Uterus (tissue), 2 donors: ENCODE results near the gene GIPC2.

Source experiments
- POLR2A ChIP-seq, 2 donors: fragments of 450-650 bp; IDR thresholded peaks; one replicate each; pipeline ENCODE4 v1.6.1; 2016; ENCODE audit warnings: antibody characterized with exemption in 2 of 2, mild to moderate bottlenecking in 1 of 2, moderate library complexity in 1 of 2
- TF ChIP-seq, protein P1 (sequence below), 4 experiments: fragments of 200-600 bp in 2 of 4; fragments of 450-650 bp in 2 of 4; sonication (generic) in 2 of 4; IDR thresholded peaks; one replicate each; pipeline ENCODE4 v1.5.1; 2016 to 2019; ENCODE audit warnings: antibody characterized with exemption in 4 of 4, mild to moderate bottlenecking in 2 of 4, moderate library complexity in 1 of 4

DNA sequence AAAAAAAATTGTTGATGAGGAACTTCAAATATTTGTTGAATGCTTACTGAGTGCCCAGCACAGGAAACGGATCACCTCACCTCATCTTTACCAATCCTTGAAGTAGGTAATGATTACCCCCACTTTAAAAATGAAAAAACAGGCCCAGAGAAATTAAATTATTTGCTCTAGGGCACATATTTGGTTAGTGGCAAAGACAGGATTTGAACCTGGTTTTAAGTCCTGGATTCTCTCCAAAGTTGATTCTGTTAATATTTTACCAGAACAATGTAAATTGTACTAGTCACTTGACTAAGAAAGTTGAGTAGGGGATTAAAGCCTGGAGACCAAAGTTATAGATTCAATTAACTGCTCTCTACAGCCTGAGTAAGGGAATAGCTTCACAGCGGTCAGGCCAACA is 97.9 kb downstream of the GIPC2 start:
- TF ChIP-seq POLR2A (IDR thresholded peaks at IDR 0.05): no peak
- TF ChIP-seq, protein P1, sequence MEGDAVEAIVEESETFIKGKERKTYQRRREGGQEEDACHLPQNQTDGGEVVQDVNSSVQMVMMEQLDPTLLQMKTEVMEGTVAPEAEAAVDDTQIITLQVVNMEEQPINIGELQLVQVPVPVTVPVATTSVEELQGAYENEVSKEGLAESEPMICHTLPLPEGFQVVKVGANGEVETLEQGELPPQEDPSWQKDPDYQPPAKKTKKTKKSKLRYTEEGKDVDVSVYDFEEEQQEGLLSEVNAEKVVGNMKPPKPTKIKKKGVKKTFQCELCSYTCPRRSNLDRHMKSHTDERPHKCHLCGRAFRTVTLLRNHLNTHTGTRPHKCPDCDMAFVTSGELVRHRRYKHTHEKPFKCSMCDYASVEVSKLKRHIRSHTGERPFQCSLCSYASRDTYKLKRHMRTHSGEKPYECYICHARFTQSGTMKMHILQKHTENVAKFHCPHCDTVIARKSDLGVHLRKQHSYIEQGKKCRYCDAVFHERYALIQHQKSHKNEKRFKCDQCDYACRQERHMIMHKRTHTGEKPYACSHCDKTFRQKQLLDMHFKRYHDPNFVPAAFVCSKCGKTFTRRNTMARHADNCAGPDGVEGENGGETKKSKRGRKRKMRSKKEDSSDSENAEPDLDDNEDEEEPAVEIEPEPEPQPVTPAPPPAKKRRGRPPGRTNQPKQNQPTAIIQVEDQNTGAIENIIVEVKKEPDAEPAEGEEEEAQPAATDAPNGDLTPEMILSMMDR (IDR thresholded peaks at IDR 0.05): no peak
